Keratinocyte (primary cell): ENCODE measurements around the gene DIP2C. TPM values are rescaled to one million over a fixed set of nuclear protein-coding genes. Genes with fewer than 3 reads are reported as not detected.

Experiments
- DNase-seq: peaks from one replicate; pipeline ENCODE4 v3.0.0-alpha.2; 2011; ENCODE audit warnings: low read depth, missing footprints, low spot score
- FAIRE-seq: peaks from 2 replicates; lab custom pipeline; 2011; peaks lifted over from hg19 to GRCh38; lab: Jason Lieb, UNC
- H2AFZ ChIP-seq: 2 replicates; pipeline ENCODE4 v1.6.0; 2012; ENCODE audit warnings: low read length, control low read depth, inconsistent platforms; ENCODE audit not compliant: control insufficient read depth
- H3K27ac ChIP-seq: 2 replicates; pipeline ENCODE4 v1.5.1; 2011; ENCODE audit warnings: low read length; ENCODE audit not compliant: control insufficient read depth, insufficient read depth
- H3K27me3 ChIP-seq: 3 replicates; pipeline ENCODE4 v1.6.0; 2011; ENCODE audit warnings: low read length; ENCODE audit not compliant: control insufficient read depth, insufficient read depth; ENCODE audit errors: extremely low read depth
- H3K36me3 ChIP-seq, 2 experiments: 2 replicates in 1 of 2; 3 replicates in 1 of 2; pipeline ENCODE4 v1.5.1; 2011; ENCODE audit warnings: low read length in 2 of 2, mild to moderate bottlenecking in 1 of 2; ENCODE audit not compliant: control insufficient read depth in 2 of 2, insufficient read depth in 2 of 2; ENCODE audit errors: extremely low read depth in 1 of 2
- H3K4me1 ChIP-seq: 3 replicates; pipeline ENCODE4 v1.5.1; 2011; ENCODE audit warnings: low read length; ENCODE audit not compliant: control insufficient read depth, insufficient read depth; ENCODE audit errors: extremely low read depth
- H3K4me2 ChIP-seq: 3 replicates; pipeline ENCODE4 v1.6.0; 2011; ENCODE audit warnings: low read depth, low read length; ENCODE audit not compliant: control insufficient read depth, insufficient read depth; ENCODE audit errors: extremely low read depth
- H3K4me3 ChIP-seq, 3 experiments: fragments of 200-600 bp in 1 of 3; sonication (generic) in 1 of 3; 2 replicates in 2 of 3; 3 replicates in 1 of 3; pipeline ENCODE4 v1.5.1; 2011 to 2016; ENCODE audit warnings: low read length in 3 of 3, mild to moderate bottlenecking in 3 of 3, control low read depth in 2 of 3, inconsistent platforms in 1 of 3, low read depth in 1 of 3, mixed read lengths in 1 of 3, mixed run types in 1 of 3, moderate library complexity in 1 of 3; ENCODE audit not compliant: control insufficient read depth in 2 of 3, insufficient read depth in 2 of 3; ENCODE audit errors: extremely low read depth in 1 of 3
- H3K79me2 ChIP-seq: 2 replicates; pipeline ENCODE4 v1.6.0; 2012; ENCODE audit warnings: low read length; ENCODE audit not compliant: control insufficient read depth, insufficient read depth
- H3K9ac ChIP-seq: 3 replicates; pipeline ENCODE4 v1.6.0; 2011; ENCODE audit warnings: low read length; ENCODE audit not compliant: control insufficient read depth, insufficient read depth; ENCODE audit errors: extremely low read depth
- H3K9me1 ChIP-seq: 3 replicates; pipeline ENCODE4 v1.6.0; 2011; ENCODE audit warnings: low read length; ENCODE audit not compliant: control insufficient read depth, insufficient read depth; ENCODE audit errors: extremely low read depth
- H3K9me3 ChIP-seq: 2 replicates; pipeline ENCODE4 v1.5.1; 2012; ENCODE audit warnings: low read depth, low read length; ENCODE audit not compliant: control insufficient read depth
- H4K20me1 ChIP-seq: 3 replicates; pipeline ENCODE4 v1.6.0; 2011; ENCODE audit warnings: low read length; ENCODE audit not compliant: control insufficient read depth, insufficient read depth; ENCODE audit errors: extremely low read depth
- CTCF ChIP-seq, 3 experiments: IDR thresholded peaks in 1 of 3; conservative IDR thresholded peaks in 1 of 3; optimal IDR thresholded peaks in 1 of 3; 2 replicates in 2 of 3; 3 replicates in 1 of 3; pipeline versions ENCODE3 to v1.5.1; 2011; ENCODE audit warnings: low read length in 3 of 3, mild to moderate bottlenecking in 3 of 3, moderate library complexity in 2 of 3, control low read depth in 1 of 3, inconsistent platforms in 1 of 3; ENCODE audit not compliant: insufficient read depth in 2 of 3; ENCODE audit errors: extremely low read depth in 1 of 3
- EZH2 ChIP-seq: IDR thresholded peaks from one replicate; pipeline ENCODE4 v1.6.1; 2012; ENCODE audit warnings: inconsistent platforms, mild to moderate bottlenecking, low read length, moderate library complexity
- dilution Hi-C: fragments of 300-500 bp; cut with MboI; formaldehyde crosslinking; loops from one replicate; pipeline ENCODE4 v1.7.0; 2020; ENCODE audit warnings: low sequenced_read_pairs; ENCODE audit not compliant: extremely low pct_ligation_motif_present
- polyA plus RNA-seq, 5 experiments: library from polyadenylated mRNA; depleted of rRNA in 3 of 5; stranded (reverse) in 3 of 5; stranded (forward) in 1 of 5; unstranded in 1 of 5; fragments of >200 nt; gene quantifications; 1 replicate in 1 of 5; 2 replicates in 3 of 5; 3 replicates in 1 of 5; pipeline versions ENCODE4 v1.2.1 to v1.2.3, GENCODE V29; 2011 to 2012; ENCODE audit warnings: missing spikeins in 2 of 5, low read depth in 1 of 5, low replicate concordance in 1 of 5

Gene DIP2C
- polyA plus RNA-seq, 1 donor (not counting 4 experiments of a cell fraction or from before 2014, with no cell fraction given), result 1.3 TPM

- Histone ChIP-seq H3K9me3 (no peaks in the 10 kb centered on the region), H3K79me2 (no peaks in the 10 kb centered on the region), H3K9me1 (no peaks in the 10 kb centered on the region), H3K9ac (no peak overlapping the region), H3K27me3 (no peaks in the 10 kb centered on the region), H3K27ac (no peak overlapping the region), H3K4me2 (no peak overlapping the region), H3K4me1 (peaks cover 15% of the 10 kb centered on the region), H3K36me3 (no peaks in the 10 kb centered on the region), H2AFZ (no peak overlapping the region), H3K4me3 (no peak overlapping the region), H4K20me1 (no peaks in the 10 kb centered on the region)
- TF ChIP-seq EZH2 (no peak), CTCF (optimal IDR thresholded peaks at IDR 0.05 in 1 of 3, IDR thresholded peaks at IDR 0.05 in 1 of 3, conservative IDR thresholded peaks at IDR 0.05 in 1 of 3; ENCODE audit: extremely low read depth in 1 of 3, insufficient read depth in 2 of 3, low read length in 3 of 3) (no peak)
- FAIRE-seq (no peak), DNase-seq (no peak)
- dilution Hi-C loops, result no loop called here
Observed at GRCh38 chr10:232061-232460, 457.4 kb downstream of the DIP2C start.

GRCh38 chr10:230758-231157, 458.7 kb downstream of the DIP2C start:
- H3K27ac ChIP-seq, result no peak overlapping the region
- no peaks in the 10 kb centered on the region for H3K9me3 ChIP-seq
- dilution Hi-C loops, result no loop called here
- no peak overlapping the region for H3K4me3 ChIP-seq
- no peak overlapping the region for H3K4me2 ChIP-seq
- H2AFZ ChIP-seq, result no peak overlapping the region
- no peaks in the 10 kb centered on the region for H4K20me1 ChIP-seq
- FAIRE-seq, result no peak
- H3K9me1 ChIP-seq, result no peaks in the 10 kb centered on the region
- peak; percentile 21 to 38 (median 24) for TF ChIP-seq CTCF (optimal IDR thresholded peaks at IDR 0.05 in 1 of 3, IDR thresholded peaks at IDR 0.05 in 1 of 3, conservative IDR thresholded peaks at IDR 0.05 in 1 of 3; ENCODE audit: extremely low read depth in 1 of 3, insufficient read depth in 2 of 3, low read length in 3 of 3)
- TF ChIP-seq EZH2, result no peak
- H3K9ac ChIP-seq, result no peak overlapping the region
- peaks cover 15% of the 10 kb centered on the region for H3K4me1 ChIP-seq
- H3K27me3 ChIP-seq, result no peaks in the 10 kb centered on the region
- H3K79me2 ChIP-seq, result no peaks in the 10 kb centered on the region
- H3K36me3 ChIP-seq, result no peaks in the 10 kb centered on the region
- DNase-seq, result no peak
